ENCODE data around the gene ADAMTSL1. TPM values are rescaled to one million over a fixed set of nuclear protein-coding genes. Genes with fewer than 3 reads are reported as not detected.

ADAMTSL1 gene
- total and polyA plus RNA-seq, 2 donors (not counting 3 experiments of a cell fraction or from before 2014, with no cell fraction given): 15.0 to 18.4 TPM

GRCh38 chr9:18457510-18457909 lies 16.4 kb upstream of the ADAMTSL1 start:
- POLR2A ChIA-PET: no interaction called here
- Histone ChIP-seq H3K36me3 (ENCODE audit: control insufficient read depth in 2 of 2, extremely low read depth in 1 of 2, insufficient read depth in 2 of 2, low read length in 2 of 2) (no peaks in the 10 kb centered on the region), H2AFZ (ENCODE audit: low read depth, low read length) (no peak overlapping the region), H4K20me1 (replicated peaks; ENCODE audit: control insufficient read depth, extremely low read depth, insufficient read depth, low read length) (no peaks in the 10 kb centered on the region), H3K9me3 (replicated peaks; ENCODE audit: control insufficient read depth, insufficient read depth, low read length) (no peaks in the 10 kb centered on the region), H3K27me3 (ENCODE audit: control insufficient read depth in 2 of 2, insufficient read depth in 2 of 2, low read length in 2 of 2) (no peaks in the 10 kb centered on the region), H3K4me3 (replicated peaks in 1 of 3; ENCODE audit: insufficient read depth in 1 of 3, low read depth in 1 of 3, low read length in 3 of 3) (no peak overlapping the region), H3K79me2 (ENCODE audit: control insufficient read depth, insufficient read depth, low read length) (no peaks in the 10 kb centered on the region), H3K27ac (ENCODE audit: insufficient read depth, low read depth, low read length) (no peak overlapping the region), H3K9me1 (replicated peaks; ENCODE audit: control insufficient read depth, extremely low read depth, insufficient read depth, low read length) (no peaks in the 10 kb centered on the region), H3K4me1 (ENCODE audit: control insufficient read depth, extremely low read depth, insufficient read depth, low read length) (peaks cover 29% of the 10 kb centered on the region), H3K9ac (replicated peaks; ENCODE audit: extremely low read depth, insufficient read depth, low read length) (no peak overlapping the region), H3K4me2 (ENCODE audit: insufficient read depth, low read length) (no peak overlapping the region)
- no peak for TF ChIP-seq POLR2AphosphoS5 (IDR thresholded peaks at IDR 0.05; ENCODE audit: insufficient read depth, low read depth, low read length)
- no peak for TF ChIP-seq MYC (IDR thresholded peaks at IDR 0.05; ENCODE audit: low read depth, low read length)
- TF ChIP-seq GATA2 (IDR thresholded peaks at IDR 0.05; ENCODE audit: insufficient read depth, insufficient read length, low read depth, low read length): peak; percentile 12
- peak; percentile 71 for TF ChIP-seq FOS (IDR thresholded peaks at IDR 0.05; ENCODE audit: borderline replicate concordance, insufficient read depth, low read length)
- TF ChIP-seq MAX (IDR thresholded peaks at IDR 0.05; ENCODE audit: insufficient read depth, insufficient read length): no peak
- no peak for TF ChIP-seq EZH2 (IDR thresholded peaks at IDR 0.05; ENCODE audit: borderline replicate concordance, low read depth, low read length, severe bottlenecking)
- no peak for TF ChIP-seq JUN (IDR thresholded peaks at IDR 0.05; ENCODE audit: borderline replicate concordance, insufficient read depth, insufficient read length, low read depth)
- TF ChIP-seq POLR2A (IDR thresholded peaks at IDR 0.05; ENCODE audit: low read depth, low read length): no peak
- no peak for TF ChIP-seq CTCF (IDR thresholded peaks at IDR 0.05; ENCODE audit: extremely low read depth in 1 of 2, insufficient read depth in 1 of 2, low read depth in 1 of 2, low read length in 2 of 2)
- CTCF ChIA-PET: interaction anchor here (2.2 to 12.0 kb wide), 2 partner anchors 14 to 20 kb away, joined by 4 to 110 read pairs; no protein-coding TSS in a partner anchor
- no TSS peak for BruUV-seq (replicated peaks)
- no peak for DNase-seq (ENCODE audit: low read depth, low spot score)
- dilution Hi-C loops (cut with MboI; ENCODE audit: extremely low pct_ligation_motif_present, low sequenced_read_pairs): no loop called here
- intact Hi-C loops (cut with micrococcal nuclease): no loop called here
- FAIRE-seq: peak; percentile 69
